Measurements from ENCODE around the gene EBI3. TPM values are rescaled to one million over a fixed set of nuclear protein-coding genes. Genes with fewer than 3 reads are reported as not detected.
"Not testable (repeated sequence)": the region's sequence is repeated elsewhere in the genome, so short reads cannot be mapped to it uniquely, and the experiment has no call there.

EBI3 gene
- total and polyA plus RNA-seq, 11 donors = 0.27 to 5.6 (median 0.88) TPM

DNA sequence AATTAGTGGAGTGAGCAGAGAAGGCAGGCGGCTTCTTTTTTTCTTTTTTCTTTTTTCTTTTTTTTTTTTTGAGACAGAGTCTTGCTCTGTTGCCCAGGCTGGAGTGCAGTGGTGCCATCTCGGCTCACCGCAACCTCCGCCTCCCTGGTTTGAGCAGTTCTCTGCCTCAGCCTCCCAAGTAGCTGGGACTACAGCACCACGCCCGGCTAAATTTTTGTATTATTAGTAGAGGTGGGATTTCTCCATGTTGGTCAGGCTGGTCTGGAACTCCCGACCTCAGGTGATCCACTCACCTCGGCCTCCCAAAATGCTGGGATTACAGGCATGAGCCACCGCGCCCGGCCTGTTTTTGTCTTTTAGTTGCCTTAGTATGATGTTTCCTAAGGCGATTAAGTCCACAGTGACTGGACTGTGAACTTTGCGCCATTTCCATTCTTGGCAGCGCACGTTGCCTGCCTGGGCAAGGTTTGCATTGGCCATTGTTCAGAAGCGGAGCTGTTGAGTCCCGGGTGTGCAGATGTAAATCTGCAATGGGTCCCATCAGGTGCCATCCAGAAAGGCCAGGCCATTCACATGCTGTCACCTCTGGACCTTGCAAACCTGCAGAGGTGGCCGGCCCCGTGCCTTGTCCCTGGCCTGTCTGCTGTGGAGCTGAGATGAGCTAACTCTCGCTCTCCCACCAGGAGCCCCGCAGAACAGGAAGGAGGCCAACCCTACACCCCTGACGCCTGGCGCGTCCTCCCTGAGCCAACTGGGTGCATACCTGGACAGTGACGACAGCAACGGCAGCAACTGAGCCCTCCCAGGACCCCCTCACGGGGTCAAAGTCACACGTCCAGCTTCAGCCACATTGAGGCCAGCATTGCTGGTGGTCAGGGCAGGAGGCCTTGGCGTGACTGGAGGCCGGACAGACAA lies 38.8 kb downstream of the EBI3 start:
- Histone ChIP-seq H3K36me3 (peaks cover 0 to 90% (median 64%) of the 10 kb centered on the region in 9 donors), H3K4me3 (no peak overlapping the region), H3K27ac (no peak overlapping the region), H3K27me3 (no peaks in the 10 kb centered on the region), H3K4me1 (peaks cover 0 to 7% (median 0%) of the 10 kb centered on the region in 12 donors), H3K9me3 (peaks cover 0 to 6% (median 0%) of the 10 kb centered on the region in 12 donors)
- no peak for TF ChIP-seq POLR2A (IDR thresholded peaks at IDR 0.05)
- TF ChIP-seq, protein P1, sequence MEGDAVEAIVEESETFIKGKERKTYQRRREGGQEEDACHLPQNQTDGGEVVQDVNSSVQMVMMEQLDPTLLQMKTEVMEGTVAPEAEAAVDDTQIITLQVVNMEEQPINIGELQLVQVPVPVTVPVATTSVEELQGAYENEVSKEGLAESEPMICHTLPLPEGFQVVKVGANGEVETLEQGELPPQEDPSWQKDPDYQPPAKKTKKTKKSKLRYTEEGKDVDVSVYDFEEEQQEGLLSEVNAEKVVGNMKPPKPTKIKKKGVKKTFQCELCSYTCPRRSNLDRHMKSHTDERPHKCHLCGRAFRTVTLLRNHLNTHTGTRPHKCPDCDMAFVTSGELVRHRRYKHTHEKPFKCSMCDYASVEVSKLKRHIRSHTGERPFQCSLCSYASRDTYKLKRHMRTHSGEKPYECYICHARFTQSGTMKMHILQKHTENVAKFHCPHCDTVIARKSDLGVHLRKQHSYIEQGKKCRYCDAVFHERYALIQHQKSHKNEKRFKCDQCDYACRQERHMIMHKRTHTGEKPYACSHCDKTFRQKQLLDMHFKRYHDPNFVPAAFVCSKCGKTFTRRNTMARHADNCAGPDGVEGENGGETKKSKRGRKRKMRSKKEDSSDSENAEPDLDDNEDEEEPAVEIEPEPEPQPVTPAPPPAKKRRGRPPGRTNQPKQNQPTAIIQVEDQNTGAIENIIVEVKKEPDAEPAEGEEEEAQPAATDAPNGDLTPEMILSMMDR (IDR thresholded peaks at IDR 0.05) = peak in 2 of 12 donors; percentile 1 to 7
- intact Hi-C loops (cut with DNase I) = loop anchor here (2.0 to 10.0 kb wide), 7 partner anchors 57 to 257 kb away; partner anchors contain the start of genes CHAF1A (in 3 of the 10) and SH3GL1 (in 3 of the 10)
- no peak for DNase-seq
- ATAC-seq = peak in 1 of 4 donors; percentile 11
- 82 to 92% (median 90%) methylated on average over 25 to 30 of the region's 30 CpGs for WGBS, 4 donors

DNA sequence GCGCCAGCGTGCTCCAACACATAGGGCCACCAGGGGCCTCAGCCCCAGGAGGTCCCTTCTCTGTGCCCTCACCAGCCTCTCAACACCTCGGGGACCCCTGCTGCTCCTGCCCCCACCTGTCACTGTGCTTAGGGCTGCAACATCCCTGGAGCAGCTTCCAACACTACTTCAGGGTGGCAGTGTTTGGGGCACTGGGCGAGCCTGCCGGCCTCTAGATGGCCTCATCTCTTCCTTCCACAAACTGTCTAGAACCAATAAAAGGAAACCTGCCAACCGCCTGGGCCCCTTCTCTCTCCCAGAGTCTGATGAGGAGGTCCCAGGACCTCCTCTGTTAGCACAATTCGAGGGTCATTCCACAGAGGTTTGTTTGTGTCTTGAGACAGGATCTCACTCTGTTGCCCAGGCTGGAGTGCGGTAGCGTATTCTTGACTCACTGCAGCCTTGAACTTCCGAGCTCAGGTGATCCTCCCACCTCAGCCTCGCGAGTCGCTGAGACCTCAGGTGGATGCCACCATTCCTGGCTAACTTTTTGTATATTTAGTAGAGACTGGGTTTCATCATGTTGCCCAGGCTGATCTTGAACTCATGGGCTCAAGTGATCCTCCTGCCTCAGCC lies 39.6 kb downstream of the EBI3 start:
- H3K27ac ChIP-seq = no peak overlapping the region
- no peak for DNase-seq
- peaks cover 0 to 82% (median 60%) of the 10 kb centered on the region in 9 donors for H3K36me3 ChIP-seq
- no peaks in the 10 kb centered on the region for H3K27me3 ChIP-seq
- WGBS, 4 donors = 88 to 92% (median 89%) methylated on average over 12 to 13 of the region's 13 CpGs
- ATAC-seq = no peak
- intact Hi-C loops (cut with DNase I) = loop anchor here (5.0 to 10.0 kb wide), 6 partner anchors 56 to 256 kb away; partner anchors contain the start of genes CHAF1A (in 3 of the 10) and SH3GL1 (in 3 of the 10)
- peaks cover 0 to 7% (median 0%) of the 10 kb centered on the region in 12 donors for H3K4me1 ChIP-seq
- H3K9me3 ChIP-seq = peaks cover 0 to 6% (median 0%) of the 10 kb centered on the region in 12 donors
- TF ChIP-seq POLR2A (IDR thresholded peaks at IDR 0.05) = no peak
- TF ChIP-seq, protein P1 (IDR thresholded peaks at IDR 0.05) = no peak
- H3K4me3 ChIP-seq = no peak overlapping the region

DNA sequence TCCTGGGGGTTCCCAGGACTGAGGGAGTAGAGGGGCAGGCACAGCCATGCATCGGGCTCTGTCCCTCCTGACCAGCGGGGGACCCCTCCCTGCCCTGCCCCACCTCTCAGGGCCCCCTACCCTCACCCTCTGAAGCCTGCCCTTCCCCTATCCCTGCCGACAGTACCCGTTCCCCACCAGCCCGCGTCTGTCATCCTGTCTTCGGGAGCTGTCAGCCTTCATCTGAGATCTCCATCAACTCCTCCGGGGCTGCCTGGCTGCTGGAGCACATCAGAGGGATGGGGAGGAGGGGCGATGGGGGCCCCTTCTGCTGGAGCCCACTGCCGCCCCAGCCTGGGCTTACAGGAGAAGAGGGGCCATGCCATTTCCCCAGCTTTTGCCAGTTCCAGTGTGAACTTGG lies 43.6 kb downstream of the EBI3 start:
- WGBS, 4 donors = 44 to 58% (median 54%) methylated on average over 8 to 10 of the region's 10 CpGs

DNA sequence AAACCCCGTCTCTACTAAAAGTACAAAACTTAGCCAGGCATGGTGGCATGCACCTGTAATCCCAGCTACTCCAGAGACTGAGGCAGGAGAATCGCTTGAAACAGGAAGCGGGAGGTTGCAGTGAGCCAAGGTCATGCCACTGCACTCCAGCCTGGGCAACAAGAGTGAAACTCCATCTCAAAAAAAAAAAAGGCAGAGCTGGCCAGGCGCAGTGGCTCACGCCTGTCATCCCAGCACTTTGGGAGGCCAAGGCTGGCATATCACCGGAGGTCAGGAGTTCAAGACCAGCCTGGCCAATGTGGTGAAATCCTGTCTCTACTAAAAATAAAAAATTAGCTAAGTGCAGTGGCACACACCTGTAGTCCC lies 45.0 kb downstream of the EBI3 start:
- H3K9me3 ChIP-seq, H3K27ac ChIP-seq, ATAC-seq, H3K4me3 ChIP-seq, DNase-seq: not testable (repeated sequence)
- WGBS, 4 donors = 77 to 88% (median 86%) methylated on average over 6 of the region's 6 CpGs
- H3K27me3 ChIP-seq = peaks cover 3 to 21% (median 8%) of the 10 kb centered on the region in 9 donors
- H3K4me1 ChIP-seq = peaks cover 0 to 13% (median 3%) of the 10 kb centered on the region in 12 donors
- intact Hi-C loops (cut with DNase I) = loop anchor here in 2 of 10 donors (10.0 kb wide), 1 partner anchor 250 kb away; no protein-coding TSS in a partner anchor
- H3K36me3 ChIP-seq = peaks cover 0 to 31% (median 14%) of the 10 kb centered on the region in 9 donors

More for the DNA sequence above, 43.6 kb downstream of the EBI3 start:
- H3K27me3 ChIP-seq = peaks cover 0 to 7% (median 0%) of the 10 kb centered on the region in 9 donors
- ATAC-seq = peak in 1 of 4 donors; percentile 29
- TF ChIP-seq, protein P1 (IDR thresholded peaks at IDR 0.05) = no peak
- no peak for TF ChIP-seq POLR2A (IDR thresholded peaks at IDR 0.05)
- peaks cover 0 to 3% (median 0%) of the 10 kb centered on the region in 12 donors for H3K4me1 ChIP-seq
- peaks cover 0 to 6% (median 0%) of the 10 kb centered on the region in 12 donors for H3K9me3 ChIP-seq
- intact Hi-C loops (cut with DNase I) = loop anchor here in 2 of 10 donors (10.0 kb wide), 1 partner anchor 252 kb away; no protein-coding TSS in a partner anchor
- no peak for DNase-seq
- no peak overlapping the region for H3K27ac ChIP-seq
- peaks cover 0 to 45% (median 27%) of the 10 kb centered on the region in 9 donors for H3K36me3 ChIP-seq
- H3K4me3 ChIP-seq = no peak overlapping the region

All from heart left ventricle (tissue), 16 donors.